ENCODE results near the gene UQCR11.
A peak's percentile ranks its signal among the peaks of the same experiment; 100 is the strongest.

UQCR11 gene

GRCh38 chr19:1569997-1570396 is 35.3 kb downstream of the UQCR11 start:
- DNase-seq, result no peak

- peak in 38 of 56 donors; percentile 5 to 72 (median 35) for DNase-seq
These were observed 36.8 kb downstream of the UQCR11 start, which contains the start of gene MEX3D for GRCh38 chr19:1568320-1569019. TSS of gene MEX3D (minus strand) at chr19:1568325. CDS start at chr19:1568058, 267 bp downstream.

GRCh38 chr19:1567848-1568227 is 37.4 kb downstream of the UQCR11 start:
- DNase-seq, result no peak

- peak in 5 of 56 donors; percentile 42 to 58 (median 57) for DNase-seq
These were observed 38.0 kb downstream of the UQCR11 start for GRCh38 chr19:1567116-1567847.

GRCh38 chr19:1566392-1567115 is 38.7 kb downstream of the UQCR11 start:
- peak in 55 of 56 donors; percentile 48 to 95 (median 84) for DNase-seq

- DNase-seq, result no peak
These were observed 42.0 kb downstream of the UQCR11 start for GRCh38 chr19:1563251-1563650.

DNA sequence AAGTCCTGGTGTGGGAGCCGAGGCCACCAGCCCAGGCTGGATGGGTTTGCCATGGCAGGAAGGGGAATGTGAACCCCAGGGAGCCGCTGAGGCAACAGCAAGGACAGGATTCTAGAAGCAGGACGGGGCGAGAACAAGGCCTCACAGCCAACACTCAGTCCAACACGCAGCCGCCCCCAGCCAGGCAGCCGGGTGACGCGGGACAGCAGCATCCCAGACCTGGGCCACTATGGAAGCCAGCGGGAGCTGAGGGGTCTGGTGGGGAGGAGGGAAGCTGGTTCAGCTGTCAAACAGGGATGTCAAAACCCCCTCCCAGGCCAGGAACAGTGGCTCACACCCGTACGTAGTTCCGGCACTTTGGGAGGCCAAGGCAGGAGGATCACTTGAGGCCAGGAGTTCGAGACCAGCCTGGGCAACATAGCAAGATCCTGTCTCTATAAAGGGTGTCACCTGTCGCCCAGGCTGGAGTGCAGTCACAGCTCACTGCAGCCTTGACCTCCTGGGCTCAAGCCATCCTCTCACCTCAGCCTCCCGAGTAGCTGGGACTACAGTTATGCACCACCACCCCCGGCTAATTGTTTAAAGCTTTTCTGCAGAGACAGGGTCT is 43.9 kb downstream of the UQCR11 start:
- DNase-seq, result no peak

GRCh38 chr19:1560286-1560882 is 44.9 kb downstream of the UQCR11 start:
- peak in 1 of 56 donors; percentile 23 for DNase-seq

DNA sequence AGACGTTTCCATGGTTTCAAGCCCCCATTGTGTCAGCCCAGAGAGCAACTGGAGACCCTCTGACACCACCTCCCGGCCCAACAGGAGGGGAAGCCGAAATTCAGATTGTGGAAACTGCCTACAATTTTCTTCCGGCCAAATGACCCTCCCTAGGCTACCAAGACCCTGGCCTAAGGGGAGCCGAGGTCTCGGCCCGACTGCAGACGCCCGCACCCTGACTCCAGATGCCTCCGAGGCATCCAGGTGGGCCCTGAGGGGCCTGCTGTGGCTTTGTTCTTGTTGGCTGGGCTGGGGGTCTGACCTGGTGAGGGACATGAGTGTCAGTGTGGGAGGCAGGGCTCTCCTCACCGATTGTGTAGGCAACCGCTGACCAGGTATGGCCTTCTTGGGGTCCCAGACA is 46.7 kb downstream of the UQCR11 start:
- no peak for DNase-seq

DNA sequence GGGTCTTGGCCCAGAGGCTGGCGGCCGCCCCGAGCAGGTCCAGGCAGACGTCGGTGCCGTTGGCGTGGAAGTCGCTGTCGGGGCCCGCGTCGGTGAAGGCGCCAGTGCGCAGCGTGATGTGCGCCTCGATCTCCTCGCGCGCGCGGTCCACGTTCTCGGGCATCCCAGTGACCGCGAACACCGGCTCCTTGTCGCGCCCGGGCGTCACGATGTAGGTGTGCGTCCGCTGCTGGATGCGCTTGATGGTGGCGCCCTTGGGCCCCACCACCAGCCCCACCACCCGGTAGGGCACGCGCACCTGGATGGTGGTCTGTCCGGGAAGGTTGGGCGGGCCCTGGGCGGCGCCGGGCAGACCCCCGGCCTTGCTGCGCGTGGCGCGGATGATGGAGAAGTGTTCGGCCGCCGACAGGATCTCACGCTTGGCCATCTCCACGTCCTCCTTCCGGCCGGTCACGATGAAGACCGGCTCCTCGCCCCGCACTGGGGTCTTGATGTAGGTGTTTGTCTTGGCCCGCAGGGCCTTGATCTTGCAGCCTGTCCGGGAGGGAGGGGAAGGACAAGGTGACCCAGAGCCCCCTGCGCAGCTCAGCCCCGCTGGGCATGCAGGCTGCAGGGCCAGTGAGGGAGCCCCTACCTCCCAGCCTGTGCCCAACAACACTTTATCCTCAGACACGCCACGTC is 48.7 kb downstream of the UQCR11 start:
- no peak for DNase-seq

DNA sequence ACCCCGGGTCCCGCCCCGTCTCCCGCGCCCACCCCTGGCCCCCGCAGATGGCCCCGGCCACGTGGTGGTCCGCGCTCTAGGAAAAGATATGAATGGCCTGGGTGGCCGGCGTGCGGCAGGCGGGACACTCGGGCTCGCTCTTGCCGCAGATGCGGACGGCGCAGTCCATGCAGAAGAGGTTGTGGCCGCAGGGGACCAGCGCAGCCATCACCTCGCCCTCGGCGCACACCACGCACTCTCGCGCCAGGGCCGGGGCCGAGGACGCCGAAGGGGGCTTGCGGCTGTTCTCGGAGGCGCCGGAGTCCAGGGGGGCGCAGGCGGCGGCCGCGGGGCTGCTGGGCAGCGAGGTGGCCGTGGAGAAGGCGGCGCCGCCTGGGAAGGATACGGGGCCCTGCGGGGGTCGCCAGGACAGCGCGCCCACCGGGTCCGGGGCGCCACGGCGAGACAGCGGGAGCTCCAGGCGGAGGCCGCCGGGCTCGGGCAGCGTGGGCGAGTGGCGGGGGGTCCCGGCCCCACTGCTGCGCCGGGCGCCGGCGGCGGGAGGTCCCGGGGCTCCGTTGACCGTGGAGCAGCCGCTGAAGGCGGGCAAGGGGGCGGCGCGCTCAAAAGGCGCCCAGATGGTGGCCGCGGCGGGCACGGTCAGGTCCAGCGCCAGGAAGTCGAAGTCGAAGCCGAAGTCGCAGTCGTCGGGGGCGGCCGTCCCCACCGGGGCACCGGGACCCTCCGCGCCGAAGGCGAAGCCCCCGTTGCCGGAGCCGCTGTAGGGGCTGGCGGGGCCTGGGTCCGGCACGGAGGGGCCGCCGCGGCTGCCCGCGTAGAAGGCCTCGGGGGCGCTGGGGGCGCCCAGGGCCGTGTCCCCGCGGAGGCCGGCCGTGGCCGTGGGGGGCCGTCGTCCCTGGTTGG is 49.5 kb downstream of the UQCR11 start:
- DNase-seq, result no peak

DNA sequence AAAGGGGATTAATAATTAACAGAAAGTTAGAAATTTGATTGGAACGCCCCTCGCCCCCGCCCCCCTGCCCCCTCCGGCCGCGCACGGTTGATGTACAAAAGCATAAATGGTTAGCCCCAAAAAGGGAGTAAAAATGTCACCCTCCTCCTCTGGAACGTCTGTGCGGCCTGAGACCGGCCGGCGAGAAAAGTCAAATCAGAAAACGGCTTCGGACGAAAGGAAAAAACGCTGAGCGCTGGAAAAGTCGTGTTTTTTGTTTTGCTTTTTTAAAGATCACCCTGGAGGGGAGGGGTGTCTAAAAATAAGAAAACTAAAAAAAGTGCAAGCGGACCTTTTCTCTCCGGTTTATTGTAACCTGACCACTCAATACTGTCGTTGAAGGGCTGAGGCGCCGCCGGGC is 50.3 kb downstream of the UQCR11 start:
- DNase-seq, result no peak

DNA sequence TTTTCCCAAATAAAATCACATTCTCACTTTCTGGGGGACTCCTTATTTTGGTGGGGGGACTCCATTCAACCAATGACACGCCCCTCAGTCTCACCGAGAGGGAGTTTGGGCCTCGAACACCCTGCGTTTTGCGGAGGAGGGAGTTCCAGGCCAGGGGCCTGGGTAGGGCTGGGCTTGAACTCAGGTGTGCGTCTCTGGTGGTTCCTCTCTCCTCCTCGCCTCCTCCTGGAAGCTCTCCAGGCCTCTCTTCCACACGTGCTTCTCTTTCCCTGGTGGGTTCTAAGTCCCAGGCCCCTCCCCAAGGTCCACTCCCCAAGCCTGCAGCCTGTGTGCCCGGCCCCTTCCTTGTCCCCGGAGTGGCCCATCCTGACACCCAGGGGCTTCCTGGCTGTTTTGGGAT is 51.8 kb downstream of the UQCR11 start:
- DNase-seq, result no peak

DNA sequence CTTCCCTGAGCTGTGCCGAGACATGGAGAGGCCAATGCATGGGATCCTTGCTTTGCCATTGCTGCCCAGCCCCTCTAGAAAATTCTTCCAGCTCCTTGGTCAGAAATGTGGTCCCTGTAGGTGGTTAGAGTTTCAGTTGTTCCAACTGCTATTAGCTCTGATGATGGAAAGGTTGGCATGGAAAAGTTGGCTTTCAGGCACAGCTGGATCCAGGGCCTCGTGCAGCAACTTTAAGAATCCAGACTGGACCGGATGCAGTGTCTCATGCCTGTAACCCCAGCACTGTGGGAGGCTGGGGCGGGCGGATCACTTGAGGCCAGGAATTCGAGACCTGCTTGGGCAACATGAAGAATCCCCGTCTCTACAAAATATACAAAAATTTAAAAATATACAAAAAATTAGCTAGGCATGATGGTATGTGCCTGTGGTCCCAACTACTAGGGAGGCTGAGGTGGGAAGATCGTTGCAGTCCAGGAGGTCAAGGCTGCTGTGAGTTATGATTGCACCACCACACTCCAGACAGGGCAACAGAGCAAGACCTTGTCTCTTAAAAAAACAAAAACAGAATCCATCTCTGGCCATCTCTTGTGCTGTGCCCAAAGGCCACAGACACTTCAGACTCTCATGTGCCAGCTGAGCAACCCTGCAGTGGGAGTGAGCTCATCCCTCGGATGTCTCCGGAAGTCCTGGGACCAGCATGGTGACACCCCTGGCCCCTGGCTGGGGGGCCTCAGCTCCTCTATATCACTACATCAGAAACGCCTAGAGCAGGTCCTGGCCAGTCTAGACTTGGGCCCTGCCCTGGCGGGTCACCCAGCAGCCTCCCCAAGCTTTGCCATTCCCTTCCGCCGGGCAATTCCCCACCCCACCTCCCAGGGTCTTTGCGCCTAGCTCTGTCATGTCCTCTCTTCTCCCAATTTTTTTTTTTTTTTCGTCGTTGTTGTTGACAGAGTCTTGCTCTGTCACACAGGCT is 53.9 kb downstream of the UQCR11 start:
- no peak for DNase-seq

- no peak for DNase-seq
These were observed 55.8 kb downstream of the UQCR11 start for GRCh38 chr19:1549332-1549945.

Data from amygdala (tissue), 56 donors.